ENCODE data around the gene SSB.

- no peak for TF ChIP-seq SPI1 (IDR thresholded peaks at IDR 0.05; ENCODE audit: low read depth, low read length)
- no peak for TF ChIP-seq POLR2AphosphoS5 (IDR thresholded peaks at IDR 0.05; ENCODE audit: low read depth, low read length)
- TF ChIP-seq POLR2A (IDR thresholded peaks at IDR 0.05; ENCODE audit: low read depth, low read length) = no peak
- no peak for TF ChIP-seq TAF1 (IDR thresholded peaks at IDR 0.05; ENCODE audit: low read depth, low read length)
- TF ChIP-seq POU2F2 (IDR thresholded peaks at IDR 0.05; ENCODE audit: low read depth, low read length) = no peak
Observed at GRCh38 chr2:169823996-169824372, 25.3 kb downstream of the SSB start.

All from GM12891 (cell line).